Measurements from ENCODE around the gene C10orf90.

DNA sequence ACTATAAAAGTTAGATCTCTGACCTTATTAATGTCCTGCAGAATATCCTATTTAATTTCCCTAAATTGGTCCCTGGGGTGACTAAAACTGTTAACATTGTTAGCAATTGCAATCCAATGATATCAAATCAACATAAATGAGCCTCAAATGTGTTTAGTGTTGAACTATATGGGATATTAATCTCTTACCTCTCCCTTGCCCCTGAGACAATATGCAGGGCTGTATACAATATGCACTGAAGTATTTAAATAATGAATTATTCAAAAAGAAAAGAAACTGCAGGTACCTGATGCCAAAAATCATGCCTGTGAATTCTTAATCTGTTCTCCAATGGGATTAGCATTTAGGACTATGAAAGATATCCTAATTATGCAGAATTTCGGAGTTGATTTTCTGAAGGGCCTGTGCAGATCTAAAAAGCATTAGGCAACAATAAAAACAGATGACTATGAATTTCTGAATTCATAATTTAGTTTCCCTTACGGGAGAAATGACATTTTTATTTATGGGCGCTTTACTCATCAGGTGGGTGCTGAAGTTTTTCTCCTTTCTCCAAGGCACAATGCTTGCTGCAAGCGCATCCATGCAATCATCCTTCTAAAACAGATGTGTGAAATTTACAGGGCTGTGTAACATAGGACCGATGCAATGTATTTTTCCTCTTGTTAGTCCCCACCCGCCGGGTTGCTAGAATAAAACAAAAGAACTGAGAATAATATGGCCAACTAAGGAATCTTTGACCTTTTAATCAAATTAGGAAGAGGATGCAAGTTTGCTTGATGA lies 5.4 kb upstream of the C10orf90 start:
- TF ChIP-seq, protein P1, sequence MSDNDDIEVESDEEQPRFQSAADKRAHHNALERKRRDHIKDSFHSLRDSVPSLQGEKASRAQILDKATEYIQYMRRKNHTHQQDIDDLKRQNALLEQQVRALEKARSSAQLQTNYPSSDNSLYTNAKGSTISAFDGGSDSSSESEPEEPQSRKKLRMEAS (IDR thresholded peaks at IDR 0.05): no peak
- TF ChIP-seq RAD21 (IDR thresholded peaks at IDR 0.05; ENCODE audit: low read depth) (no peak), TAF1 (IDR thresholded peaks at IDR 0.05; ENCODE audit: low read depth) (no peak)
- TF ChIP-seq, protein P2, sequence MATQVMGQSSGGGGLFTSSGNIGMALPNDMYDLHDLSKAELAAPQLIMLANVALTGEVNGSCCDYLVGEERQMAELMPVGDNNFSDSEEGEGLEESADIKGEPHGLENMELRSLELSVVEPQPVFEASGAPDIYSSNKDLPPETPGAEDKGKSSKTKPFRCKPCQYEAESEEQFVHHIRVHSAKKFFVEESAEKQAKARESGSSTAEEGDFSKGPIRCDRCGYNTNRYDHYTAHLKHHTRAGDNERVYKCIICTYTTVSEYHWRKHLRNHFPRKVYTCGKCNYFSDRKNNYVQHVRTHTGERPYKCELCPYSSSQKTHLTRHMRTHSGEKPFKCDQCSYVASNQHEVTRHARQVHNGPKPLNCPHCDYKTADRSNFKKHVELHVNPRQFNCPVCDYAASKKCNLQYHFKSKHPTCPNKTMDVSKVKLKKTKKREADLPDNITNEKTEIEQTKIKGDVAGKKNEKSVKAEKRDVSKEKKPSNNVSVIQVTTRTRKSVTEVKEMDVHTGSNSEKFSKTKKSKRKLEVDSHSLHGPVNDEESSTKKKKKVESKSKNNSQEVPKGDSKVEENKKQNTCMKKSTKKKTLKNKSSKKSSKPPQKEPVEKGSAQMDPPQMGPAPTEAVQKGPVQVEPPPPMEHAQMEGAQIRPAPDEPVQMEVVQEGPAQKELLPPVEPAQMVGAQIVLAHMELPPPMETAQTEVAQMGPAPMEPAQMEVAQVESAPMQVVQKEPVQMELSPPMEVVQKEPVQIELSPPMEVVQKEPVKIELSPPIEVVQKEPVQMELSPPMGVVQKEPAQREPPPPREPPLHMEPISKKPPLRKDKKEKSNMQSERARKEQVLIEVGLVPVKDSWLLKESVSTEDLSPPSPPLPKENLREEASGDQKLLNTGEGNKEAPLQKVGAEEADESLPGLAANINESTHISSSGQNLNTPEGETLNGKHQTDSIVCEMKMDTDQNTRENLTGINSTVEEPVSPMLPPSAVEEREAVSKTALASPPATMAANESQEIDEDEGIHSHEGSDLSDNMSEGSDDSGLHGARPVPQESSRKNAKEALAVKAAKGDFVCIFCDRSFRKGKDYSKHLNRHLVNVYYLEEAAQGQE (IDR thresholded peaks at IDR 0.05; ENCODE audit: low read depth): no peak

Data from Ishikawa (cell line).